HepG2 (cell line): ENCODE measurements around the gene ZFR.

Experiments used
- ZFX ChIP-seq: sonication (generic); formaldehyde crosslinking; IDR thresholded peaks from 2 replicates; pipeline ENCODE4 v1.4.0; 2020; ENCODE audit warnings: mild to moderate bottlenecking, low read depth, missing genetic modification reagents, moderate library complexity
- ZNF678 ChIP-seq: sonication (generic); formaldehyde crosslinking; IDR thresholded peaks from 2 replicates; pipeline ENCODE4 v1.4.0; 2020; ENCODE audit warnings: mild to moderate bottlenecking, missing genetic modification reagents
- ZSCAN12 ChIP-seq: sonication (generic); formaldehyde crosslinking; IDR thresholded peaks from 2 replicates; pipeline ENCODE4 v1.9.0; 2021; ENCODE audit warnings: mild to moderate bottlenecking, missing genetic modification reagents

- no peak for TF ChIP-seq ZFX (CRISPR knock-in tag)
- no peak for TF ChIP-seq ZSCAN12 (CRISPR knock-in tag)
- TF ChIP-seq ZNF678 (CRISPR knock-in tag), result no peak
These were observed 5.4 kb downstream of the ZFR start for GRCh38 chr5:32439086-32439642.
